Endothelial cell of umbilical vein (primary cell): ENCODE data around the gene NFATC1. TPM values are rescaled to one million over a fixed set of nuclear protein-coding genes. Genes with fewer than 3 reads are reported as not detected.

ENCODE experiments used
- BruUV-seq: library from RNA; stranded (reverse); fragments of 400-500 nt; replicated peaks from 2 replicates; lab custom pipeline; 2021; lab: Mats Ljungman, UMichigan
- CTCF ChIA-PET: fragments of 300-600, 350-600 bp; sonication (Branson Sonifier 250); formaldehyde crosslinking; loops from one replicate; lab custom pipeline; 2021; ENCODE audit warnings: antibody characterized with exemption, inconsistent platforms; lab: Charles Lee
- POLR2A ChIA-PET: fragments of 300-600, 350-600 bp; sonication (Branson Sonifier 250); formaldehyde crosslinking; loops from one replicate; lab custom pipeline; 2021; ENCODE audit warnings: antibody characterized with exemption, inconsistent platforms; lab: Charles Lee
- DNase-seq: peaks from one replicate; pipeline ENCODE4 v3.0.0-alpha.2; 2011; ENCODE audit warnings: low read depth, low spot score
- FAIRE-seq: peaks from 2 replicates; lab custom pipeline; 2011; peaks lifted over from hg19 to GRCh38; lab: Jason Lieb, UNC
- H2AFZ ChIP-seq: 2 replicates; pipeline ENCODE4 v1.6.0; 2012; ENCODE audit warnings: low read depth, low read length, control low read depth, inconsistent platforms
- H3K27ac ChIP-seq: 2 replicates; pipeline ENCODE4 v1.5.1; 2011; ENCODE audit warnings: low read depth, mild to moderate bottlenecking, control low read depth, low read length, moderate library complexity; ENCODE audit not compliant: insufficient read depth
- H3K27me3 ChIP-seq, 2 experiments: 2 replicates each; pipeline versions ENCODE4 v1.6.0 to v1.6.1; 2011; ENCODE audit warnings: low read length in 2 of 2, mixed read lengths in 1 of 2; ENCODE audit not compliant: control insufficient read depth in 2 of 2, insufficient read depth in 2 of 2
- H3K36me3 ChIP-seq, 2 experiments: 2 replicates in 1 of 2; 3 replicates in 1 of 2; pipeline ENCODE4 v1.5.1; 2011; ENCODE audit warnings: low read length in 2 of 2, mild to moderate bottlenecking in 1 of 2, moderate library complexity in 1 of 2; ENCODE audit not compliant: control insufficient read depth in 2 of 2, insufficient read depth in 2 of 2; ENCODE audit errors: extremely low read depth in 1 of 2
- H3K4me1 ChIP-seq: 3 replicates; pipeline ENCODE4 v1.5.1; 2011; ENCODE audit warnings: mild to moderate bottlenecking, low read length; ENCODE audit not compliant: control insufficient read depth, insufficient read depth; ENCODE audit errors: extremely low read depth
- H3K4me2 ChIP-seq: 2 replicates; pipeline ENCODE4 v1.6.1; 2011; ENCODE audit warnings: low read length, control low read depth, mixed read lengths; ENCODE audit not compliant: insufficient read depth
- H3K4me3 ChIP-seq, 3 experiments: fragments of 200-600 bp in 1 of 3; sonication (generic), shearing (Covaris generic) in 1 of 3; replicated peaks in 1 of 3; 2 replicates each; pipeline ENCODE4 v1.5.1; 2011 to 2016; ENCODE audit warnings: control low read depth in 3 of 3, low read length in 3 of 3, mild to moderate bottlenecking in 2 of 3, inconsistent platforms in 1 of 3, low read depth in 1 of 3, moderate library complexity in 1 of 3; ENCODE audit not compliant: insufficient read depth in 1 of 3
- H3K79me2 ChIP-seq: 2 replicates; pipeline ENCODE4 v1.6.0; 2012; ENCODE audit warnings: low read length, inconsistent platforms; ENCODE audit not compliant: control insufficient read depth, insufficient read depth
- H3K9ac ChIP-seq: replicated peaks from 2 replicates; pipeline ENCODE3; 2011; ENCODE audit warnings: low read length, control low read depth; ENCODE audit not compliant: insufficient read depth; ENCODE audit errors: extremely low read depth
- H3K9me1 ChIP-seq: replicated peaks from 3 replicates; pipeline ENCODE4 v1.6.0; 2011; ENCODE audit warnings: mild to moderate bottlenecking, low read length; ENCODE audit not compliant: control insufficient read depth, insufficient read depth; ENCODE audit errors: extremely low read depth
- H3K9me3 ChIP-seq: replicated peaks from 2 replicates; pipeline ENCODE4 v1.5.1; 2012; ENCODE audit warnings: low read length, inconsistent platforms; ENCODE audit not compliant: control insufficient read depth, insufficient read depth
- H4K20me1 ChIP-seq: replicated peaks from 2 replicates; pipeline ENCODE3; 2011; ENCODE audit warnings: mild to moderate bottlenecking, low read length; ENCODE audit not compliant: control insufficient read depth, insufficient read depth; ENCODE audit errors: extremely low read depth
- CTCF ChIP-seq, 2 donors: IDR thresholded peaks; 1 replicate in 1 of 2; 2 replicates in 1 of 2; pipeline ENCODE4 v1.5.1; 2011; ENCODE audit warnings: low read length in 2 of 2, mild to moderate bottlenecking in 2 of 2, moderate library complexity in 2 of 2, control low read depth in 1 of 2, inconsistent platforms in 1 of 2, low read depth in 1 of 2; ENCODE audit not compliant: insufficient read depth in 1 of 2; ENCODE audit errors: extremely low read depth in 1 of 2
- EZH2 ChIP-seq: IDR thresholded peaks from 2 replicates; pipeline ENCODE4 v1.6.1; 2012; ENCODE audit warnings: borderline replicate concordance, low read depth, mild to moderate bottlenecking, moderate library complexity, low read length, inconsistent platforms; ENCODE audit not compliant: severe bottlenecking
- FOS ChIP-seq: IDR thresholded peaks from 2 replicates; pipeline ENCODE4 v1.6.1; 2011; ENCODE audit warnings: mild to moderate bottlenecking, low read length, moderate library complexity, borderline replicate concordance; ENCODE audit not compliant: insufficient read depth
- GATA2 ChIP-seq: IDR thresholded peaks from 2 replicates; pipeline ENCODE4 v1.7.0; 2011; ENCODE audit warnings: low read depth, mild to moderate bottlenecking, moderate library complexity, mixed read lengths, low read length; ENCODE audit not compliant: insufficient read length, insufficient read depth
- JUN ChIP-seq: IDR thresholded peaks from 2 replicates; pipeline ENCODE4 v1.6.1; 2011; ENCODE audit warnings: borderline replicate concordance, low read depth; ENCODE audit not compliant: insufficient read length, insufficient read depth
- MAX ChIP-seq: IDR thresholded peaks from 2 replicates; pipeline ENCODE4 v1.6.1; 2011; ENCODE audit not compliant: insufficient read depth, insufficient read length
- MYC ChIP-seq: IDR thresholded peaks from one replicate; pipeline ENCODE4 v1.6.1; 2011; ENCODE audit warnings: mild to moderate bottlenecking, low read depth, low read length
- POLR2A ChIP-seq: IDR thresholded peaks from 2 replicates; pipeline ENCODE4 v1.6.1; 2012; ENCODE audit warnings: low read depth, mild to moderate bottlenecking, control low read depth, low read length
- POLR2AphosphoS5 ChIP-seq: IDR thresholded peaks from 2 replicates; pipeline ENCODE4 v1.6.1; 2012; ENCODE audit warnings: low read depth, mild to moderate bottlenecking, control low read depth, low read length, moderate library complexity; ENCODE audit not compliant: insufficient read depth
- dilution Hi-C: fragments of 300-500 bp; cut with MboI; formaldehyde crosslinking; loops from one replicate; pipeline ENCODE4 v1.15.0; 2019; ENCODE audit warnings: low sequenced_read_pairs; ENCODE audit not compliant: extremely low pct_ligation_motif_present
- intact Hi-C: fragments of 100-400 bp; cut with micrococcal nuclease; formaldehyde crosslinking; loops from one replicate; pipeline ENCODE4 v1.10.0; 2022
- polyA plus RNA-seq, 4 experiments: library from polyadenylated mRNA; depleted of rRNA in 3 of 4; stranded (reverse) in 3 of 4; unstranded in 1 of 4; fragments of >200 nt; gene quantifications; 2 replicates each; pipeline versions ENCODE4 v1.2.1 to v1.2.3, GENCODE V29; 2011 to 2012; ENCODE audit warnings: missing spikeins in 1 of 4
- total RNA-seq: library from RNA; stranded (reverse); gene quantifications from 2 replicates; pipeline ENCODE4 v1.2.3, GENCODE V29; 2021

NFATC1 gene
- total and polyA plus RNA-seq, 2 donors (not counting 3 experiments of a cell fraction or from before 2014, with no cell fraction given): 11.1 to 30.0 TPM

GRCh38 chr18:79524181-79525078, 128.7 kb downstream of the NFATC1 start:
- TF ChIP-seq MYC: no peak
- no peak for TF ChIP-seq POLR2AphosphoS5
- no peak for TF ChIP-seq CTCF (IDR thresholded peaks at IDR 0.05; ENCODE audit: extremely low read depth in 1 of 2, insufficient read depth in 1 of 2, low read depth in 1 of 2, low read length in 2 of 2)
- no peak for TF ChIP-seq POLR2A
- no peak for TF ChIP-seq MAX
- no peak for TF ChIP-seq FOS
- no peak for TF ChIP-seq JUN
- TF ChIP-seq GATA2: no peak
- TF ChIP-seq EZH2: no peak
- Histone ChIP-seq H3K4me1 (peaks cover 11% of the 10 kb centered on the region), H4K20me1 (no peaks in the 10 kb centered on the region), H3K4me3 (no peak overlapping the region), H3K9me1 (no peaks in the 10 kb centered on the region), H3K4me2 (no peak overlapping the region), H3K27ac (no peak overlapping the region), H3K36me3 (peaks cover 0 to 3% of the 10 kb centered on the region in 2 experiments), H3K9me3 (no peaks in the 10 kb centered on the region), H3K27me3 (no peaks in the 10 kb centered on the region), H2AFZ (no peak overlapping the region), H3K79me2 (no peaks in the 10 kb centered on the region), H3K9ac (no peak overlapping the region)
- ChIA-PET CTCF (interaction anchor here (0.7 kb wide), 1 partner anchor 10 kb away, joined by 3 read pairs; no protein-coding TSS in a partner anchor), POLR2A (no interaction called here)
- dilution Hi-C loops: no loop called here
- intact Hi-C loops: no loop called here
- FAIRE-seq: no peak
- no TSS peak for BruUV-seq
- DNase-seq: no peak
